ENCODE results near the gene OR2J3.

DNA sequence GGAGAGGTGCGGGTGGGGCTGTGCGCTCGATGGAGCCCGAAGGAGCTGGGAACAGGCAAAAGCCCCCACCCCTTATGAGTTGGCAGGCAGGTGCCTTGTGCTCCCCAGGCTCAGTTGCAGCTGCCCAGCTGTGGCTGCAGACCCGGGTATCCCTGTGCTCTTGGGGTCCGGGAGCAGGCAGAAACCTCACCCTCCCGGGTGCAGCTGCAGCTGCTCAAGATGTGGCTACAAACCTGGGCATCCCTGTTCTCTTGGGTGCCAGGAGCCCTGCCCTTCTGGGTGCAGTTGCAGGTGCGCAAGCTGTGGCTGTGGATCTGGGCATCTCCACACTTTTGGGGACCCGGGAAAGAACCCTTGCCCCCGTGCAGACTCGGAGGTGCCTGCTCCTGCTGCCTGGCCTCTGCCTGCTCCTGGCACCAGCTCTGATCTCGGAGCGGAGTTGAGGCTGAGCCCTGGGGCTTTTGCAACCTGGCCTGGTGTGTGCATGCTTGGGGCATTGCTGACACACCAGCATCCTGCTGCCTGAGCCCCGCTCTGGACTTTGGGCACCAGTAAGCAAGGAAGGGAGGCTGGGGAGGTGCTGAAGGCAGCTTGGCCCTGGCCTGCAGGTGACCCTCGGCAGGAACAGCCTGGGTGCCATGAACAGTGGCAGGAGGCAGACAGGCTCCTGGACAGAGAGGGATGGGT is 21.6 kb downstream of the OR2J3 start:
- TF ChIP-seq CTCF (IDR thresholded peaks at IDR 0.05) (no peak), TCF7L2 (IDR thresholded peaks at IDR 0.05; ENCODE audit: low read depth, low read length) (no peak), POLR2AphosphoS5 (IDR thresholded peaks at IDR 0.05; ENCODE audit: low read depth, low read length) (no peak)
